ENCODE measurements around the gene ACVR2A.

DNA sequence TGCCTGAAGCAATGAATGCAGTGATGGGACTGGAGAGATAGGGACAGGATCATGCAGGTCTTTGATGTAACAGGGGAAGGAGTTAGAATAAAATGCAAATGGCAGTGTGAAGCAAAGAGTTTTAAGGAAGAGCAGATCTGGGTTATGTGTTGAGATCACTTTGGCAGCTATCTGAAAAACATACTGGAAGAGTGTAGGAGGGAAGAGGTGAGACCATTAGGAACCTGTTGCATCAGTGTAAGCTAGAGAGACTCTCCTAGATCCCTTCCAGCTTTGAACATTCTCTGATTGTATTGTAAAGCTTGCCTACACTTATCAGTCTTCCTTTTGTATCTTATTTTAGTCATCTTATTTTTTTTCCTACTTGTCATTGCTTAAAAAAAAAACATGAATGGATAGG, 10.5 kb downstream of the ACVR2A start:
- TF ChIP-seq, protein P1, sequence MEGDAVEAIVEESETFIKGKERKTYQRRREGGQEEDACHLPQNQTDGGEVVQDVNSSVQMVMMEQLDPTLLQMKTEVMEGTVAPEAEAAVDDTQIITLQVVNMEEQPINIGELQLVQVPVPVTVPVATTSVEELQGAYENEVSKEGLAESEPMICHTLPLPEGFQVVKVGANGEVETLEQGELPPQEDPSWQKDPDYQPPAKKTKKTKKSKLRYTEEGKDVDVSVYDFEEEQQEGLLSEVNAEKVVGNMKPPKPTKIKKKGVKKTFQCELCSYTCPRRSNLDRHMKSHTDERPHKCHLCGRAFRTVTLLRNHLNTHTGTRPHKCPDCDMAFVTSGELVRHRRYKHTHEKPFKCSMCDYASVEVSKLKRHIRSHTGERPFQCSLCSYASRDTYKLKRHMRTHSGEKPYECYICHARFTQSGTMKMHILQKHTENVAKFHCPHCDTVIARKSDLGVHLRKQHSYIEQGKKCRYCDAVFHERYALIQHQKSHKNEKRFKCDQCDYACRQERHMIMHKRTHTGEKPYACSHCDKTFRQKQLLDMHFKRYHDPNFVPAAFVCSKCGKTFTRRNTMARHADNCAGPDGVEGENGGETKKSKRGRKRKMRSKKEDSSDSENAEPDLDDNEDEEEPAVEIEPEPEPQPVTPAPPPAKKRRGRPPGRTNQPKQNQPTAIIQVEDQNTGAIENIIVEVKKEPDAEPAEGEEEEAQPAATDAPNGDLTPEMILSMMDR (IDR thresholded peaks at IDR 0.05) = no peak
- TF ChIP-seq POLR2A (IDR thresholded peaks at IDR 0.05) = no peak

Measured in Peyer's patch (tissue), 4 donors.